OCI-LY1 (cell line): ENCODE measurements around the gene MAPK7.

ENCODE experiments used
- CTCF ChIP-seq: fragments of 200-600 bp; sonication (generic), shearing (Covaris generic); IDR thresholded peaks from 2 replicates; pipeline ENCODE4 v1.5.1; 2017; ENCODE audit warnings: mild to moderate bottlenecking, antibody characterized with exemption, low read length, moderate library complexity, mixed read lengths
- EZH2 ChIP-seq: fragments of 200-600 bp; sonication (generic), shearing (Covaris generic); IDR thresholded peaks from 2 replicates; pipeline ENCODE4 v1.8.0; 2017; ENCODE audit warnings: borderline replicate concordance, mixed run types, mild to moderate bottlenecking, antibody characterized with exemption, low read length, moderate library complexity, mixed read lengths

- TF ChIP-seq CTCF (no peak), EZH2 (no peak)
Observed at GRCh38 chr17:19348806-19349205, 29.5 kb upstream of the MAPK7 start.
